HAP-1 (cell line): Measurements from ENCODE around the gene EFCC1.

Experiments used
- DNase-seq, 2 experiments: peaks; one replicate each; pipeline ENCODE4 v3.0.0-alpha.2; 2016 to 2020; ENCODE audit warnings: low spot score in 2 of 2
- H3K27me3 ChIP-seq: fragments of 250-450 bp; sonication (Bioruptor Pico); 2 replicates; pipeline ENCODE4 v1.5.1; 2020; ENCODE audit warnings: low read depth, mild to moderate bottlenecking, moderate library complexity
- H3K36me3 ChIP-seq: fragments of 250-450 bp; sonication (Bioruptor Pico); replicated peaks from 2 replicates; pipeline ENCODE4 v1.5.1; 2020; ENCODE audit warnings: mild to moderate bottlenecking
- H3K4me1 ChIP-seq: fragments of 250-450 bp; sonication (Bioruptor Pico); 2 replicates; pipeline ENCODE4 v1.5.1; 2020; ENCODE audit warnings: mild to moderate bottlenecking
- H3K4me3 ChIP-seq: fragments of 250-450 bp; sonication (Bioruptor Pico); 2 replicates; pipeline ENCODE4 v1.5.1; 2020; ENCODE audit warnings: mild to moderate bottlenecking, moderate library complexity
- H3K9me3 ChIP-seq: fragments of 250-450 bp; sonication (Bioruptor Pico); 2 replicates; pipeline ENCODE4 v1.5.1; 2020; ENCODE audit warnings: mild to moderate bottlenecking, moderate library complexity
- in situ Hi-C: fragments of 300-500 bp; cut with MboI; formaldehyde crosslinking; loops from 3 replicates; pipeline ENCODE4 v1.14.3; 2020; ENCODE audit warnings: low sequenced_read_pairs, inconsistent platforms, mixed read lengths

The EFCC1 gene

GRCh38 chr3:129001101-129001805, at the start of gene EFCC1:
Gene EFCC1 (plus strand): TSS chr3:129001304. CDS start chr3:129001629, 325 bp downstream.
- H3K4me3 ChIP-seq: peak within 1 kb of the TSS; percentile 16
- H3K27me3 ChIP-seq: peaks cover 35% of the 10 kb centered on the region

GRCh38 chr3:128956440-128956839, 44.7 kb upstream of the EFCC1 start:
- DNase-seq: no peak
- Histone ChIP-seq H3K4me1 (no peaks in the 10 kb centered on the region), H3K4me3 (no peak overlapping the region), H3K27me3 (peaks cover 21% of the 10 kb centered on the region), H3K9me3 (no peaks in the 10 kb centered on the region; the same call in 1 of the 2 replicates), H3K36me3 (no peaks in the 10 kb centered on the region)
- in situ Hi-C loops: no loop called here

More at GRCh38 chr3:129001101-129001805, at the start of gene EFCC1:
- in situ Hi-C loops: no loop called here
- Histone ChIP-seq H3K4me1 (peaks cover 5% of the 10 kb centered on the region), H3K9me3 (no peaks in the 10 kb centered on the region), H3K36me3 (no peaks in the 10 kb centered on the region)
- DNase-seq: peak in 1 of 2 experiments; percentile 31

GRCh38 chr3:128965280-128965679, 35.8 kb upstream of the EFCC1 start:
- Histone ChIP-seq H3K27me3 (peaks cover 11% of the 10 kb centered on the region), H3K4me1 (no peaks in the 10 kb centered on the region), H3K36me3 (no peaks in the 10 kb centered on the region), H3K4me3 (no peak overlapping the region), H3K9me3 (no peaks in the 10 kb centered on the region)
- no peak for DNase-seq
- in situ Hi-C loops: no loop called here

- in situ Hi-C loops: no loop called here
- Histone ChIP-seq H3K9me3 (no peaks in the 10 kb centered on the region), H3K36me3 (no peaks in the 10 kb centered on the region), H3K4me3 (no peak overlapping the region), H3K4me1 (no peaks in the 10 kb centered on the region), H3K27me3 (peaks cover 6% of the 10 kb centered on the region)
- no peak for DNase-seq
Observed at GRCh38 chr3:128965818-128966217, 35.3 kb upstream of the EFCC1 start.

- in situ Hi-C loops: no loop called here
- no peak overlapping the region for H3K4me3 ChIP-seq
- no peak for DNase-seq
- H3K36me3 ChIP-seq: no peaks in the 10 kb centered on the region
- H3K4me1 ChIP-seq: no peaks in the 10 kb centered on the region
- H3K27me3 ChIP-seq: no peaks in the 10 kb centered on the region
- no peaks in the 10 kb centered on the region for H3K9me3 ChIP-seq
Observed at GRCh38 chr3:128967748-128968355, 33.3 kb upstream of the EFCC1 start.

GRCh38 chr3:128969993-128970739, 30.9 kb upstream of the EFCC1 start:
- in situ Hi-C loops: loop anchor here (5.0 kb wide), 1 partner anchor 277 kb away; the partner anchor contains the start of gene COPG1
- no peaks in the 10 kb centered on the region for H3K4me1 ChIP-seq
- no peak overlapping the region for H3K4me3 ChIP-seq
- no peaks in the 10 kb centered on the region for H3K36me3 ChIP-seq
- no peaks in the 10 kb centered on the region for H3K9me3 ChIP-seq
- DNase-seq: peak; percentile 41 to 74
- no peaks in the 10 kb centered on the region for H3K27me3 ChIP-seq

- Histone ChIP-seq H3K4me3 (no peak overlapping the region), H3K4me1 (no peaks in the 10 kb centered on the region), H3K9me3 (no peaks in the 10 kb centered on the region), H3K36me3 (no peaks in the 10 kb centered on the region), H3K27me3 (no peaks in the 10 kb centered on the region; the same call in 1 of the 2 replicates)
- DNase-seq: no peak
- in situ Hi-C loops: loop anchor here (5.0 kb wide), 1 partner anchor 277 kb away; the partner anchor contains the start of gene COPG1
Observed at GRCh38 chr3:128970740-128971047, 30.4 kb upstream of the EFCC1 start.

- H3K36me3 ChIP-seq: no peaks in the 10 kb centered on the region
- H3K4me3 ChIP-seq: no peak overlapping the region
- H3K27me3 ChIP-seq: no peaks in the 10 kb centered on the region; the same call in 1 of the 2 replicates
- H3K9me3 ChIP-seq: no peaks in the 10 kb centered on the region
- DNase-seq: no peak
- in situ Hi-C loops: loop anchor here (5.0 kb wide), 1 partner anchor 276 kb away; the partner anchor contains the start of gene COPG1
- no peaks in the 10 kb centered on the region for H3K4me1 ChIP-seq
Observed at GRCh38 chr3:128971421-128972100, 29.5 kb upstream of the EFCC1 start.

GRCh38 chr3:128973988-128974564, 27.0 kb upstream of the EFCC1 start:
- Histone ChIP-seq H3K4me1 (no peaks in the 10 kb centered on the region), H3K27me3 (no peaks in the 10 kb centered on the region; the same call in 1 of the 2 replicates), H3K9me3 (no peaks in the 10 kb centered on the region), H3K36me3 (no peaks in the 10 kb centered on the region), H3K4me3 (no peak overlapping the region)
- in situ Hi-C loops: loop anchor here (5.0 kb wide), 1 partner anchor 273 kb away; the partner anchor contains the start of gene COPG1
- DNase-seq: no peak

GRCh38 chr3:128975276-128975675, 25.8 kb upstream of the EFCC1 start:
- H3K9me3 ChIP-seq: no peaks in the 10 kb centered on the region
- no peak overlapping the region for H3K4me3 ChIP-seq
- in situ Hi-C loops: no loop called here
- H3K4me1 ChIP-seq: no peaks in the 10 kb centered on the region
- no peak for DNase-seq
- no peaks in the 10 kb centered on the region for H3K36me3 ChIP-seq
- no peaks in the 10 kb centered on the region; the same call in 1 of the 2 replicates for H3K27me3 ChIP-seq

- peak in 1 of 2 experiments; percentile 1 for DNase-seq
- H3K4me1 ChIP-seq: no peaks in the 10 kb centered on the region
- H3K36me3 ChIP-seq: no peaks in the 10 kb centered on the region
- H3K27me3 ChIP-seq: no peaks in the 10 kb centered on the region
- no peak overlapping the region for H3K4me3 ChIP-seq
- in situ Hi-C loops: no loop called here
- H3K9me3 ChIP-seq: no peaks in the 10 kb centered on the region
Observed at GRCh38 chr3:128983293-128984069, 17.6 kb upstream of the EFCC1 start.

GRCh38 chr3:128984596-128984995, 16.5 kb upstream of the EFCC1 start:
- H3K4me1 ChIP-seq: no peaks in the 10 kb centered on the region
- no peaks in the 10 kb centered on the region for H3K9me3 ChIP-seq
- no peak overlapping the region for H3K4me3 ChIP-seq
- H3K36me3 ChIP-seq: no peaks in the 10 kb centered on the region
- no peak for DNase-seq
- in situ Hi-C loops: no loop called here
- H3K27me3 ChIP-seq: no peaks in the 10 kb centered on the region
